A673 (cell line): ENCODE data around the gene RABGEF1.
"Not testable (repeated sequence)": the region's sequence is repeated elsewhere in the genome, so short reads cannot be mapped to it uniquely, and the experiment has no call there.

ENCODE experiments used
- EZH2 ChIP-seq: fragments of 200-600 bp; sonication (generic); IDR thresholded peaks from 2 replicates; pipeline ENCODE4 v1.6.1; 2017; ENCODE audit warnings: borderline replicate concordance, low read depth, mild to moderate bottlenecking, mixed read lengths, antibody characterized with exemption, low read length; ENCODE audit not compliant: poor library complexity, severe bottlenecking
- TF ChIP-seq, protein P1 (sequence below): fragments of 300-800, 200-600 bp; sonication (generic); conservative IDR thresholded peaks from 2 replicates; pipeline ENCODE4 v1.5.1; 2017; ENCODE audit warnings: low read depth, mild to moderate bottlenecking, antibody characterized with exemption, low read length, moderate library complexity, mixed read lengths

DNA sequence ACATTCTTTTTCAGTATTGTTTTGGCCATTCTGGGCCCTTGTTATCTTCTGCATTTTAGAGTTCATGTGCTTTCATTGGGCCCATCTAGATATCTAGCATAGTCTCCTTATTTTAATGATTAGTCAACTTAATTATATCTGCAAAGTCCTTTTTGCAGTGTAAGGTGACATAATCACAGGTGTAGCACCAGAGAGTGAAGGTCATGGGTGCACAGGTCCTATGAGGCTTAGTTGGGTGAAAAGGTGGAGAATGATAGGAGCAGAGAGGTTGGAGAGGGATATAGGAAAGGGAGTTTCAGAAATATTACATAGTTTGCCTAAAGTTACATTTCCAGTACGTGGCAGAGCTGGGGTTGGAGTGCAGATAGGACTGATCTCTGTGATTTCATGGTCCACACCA is 24.4 kb downstream of the RABGEF1 start:
- TF ChIP-seq, protein P1, sequence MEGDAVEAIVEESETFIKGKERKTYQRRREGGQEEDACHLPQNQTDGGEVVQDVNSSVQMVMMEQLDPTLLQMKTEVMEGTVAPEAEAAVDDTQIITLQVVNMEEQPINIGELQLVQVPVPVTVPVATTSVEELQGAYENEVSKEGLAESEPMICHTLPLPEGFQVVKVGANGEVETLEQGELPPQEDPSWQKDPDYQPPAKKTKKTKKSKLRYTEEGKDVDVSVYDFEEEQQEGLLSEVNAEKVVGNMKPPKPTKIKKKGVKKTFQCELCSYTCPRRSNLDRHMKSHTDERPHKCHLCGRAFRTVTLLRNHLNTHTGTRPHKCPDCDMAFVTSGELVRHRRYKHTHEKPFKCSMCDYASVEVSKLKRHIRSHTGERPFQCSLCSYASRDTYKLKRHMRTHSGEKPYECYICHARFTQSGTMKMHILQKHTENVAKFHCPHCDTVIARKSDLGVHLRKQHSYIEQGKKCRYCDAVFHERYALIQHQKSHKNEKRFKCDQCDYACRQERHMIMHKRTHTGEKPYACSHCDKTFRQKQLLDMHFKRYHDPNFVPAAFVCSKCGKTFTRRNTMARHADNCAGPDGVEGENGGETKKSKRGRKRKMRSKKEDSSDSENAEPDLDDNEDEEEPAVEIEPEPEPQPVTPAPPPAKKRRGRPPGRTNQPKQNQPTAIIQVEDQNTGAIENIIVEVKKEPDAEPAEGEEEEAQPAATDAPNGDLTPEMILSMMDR, result not testable (repeated sequence)
- not testable (repeated sequence) for TF ChIP-seq EZH2
